Caco-2 (cell line): Measurements from ENCODE around the gene TBK1. TPM values are rescaled to one million over a fixed set of nuclear protein-coding genes. Genes with fewer than 3 reads are reported as not detected.
A peak's percentile ranks its signal among the peaks of the same experiment; 100 is the strongest.

Experiments used
- BruUV-seq: library from RNA; stranded (reverse); fragments of 400-500 nt; replicated peaks from 2 replicates; lab custom pipeline; 2021; lab: Mats Ljungman, UMichigan
- CTCF ChIA-PET: fragments of 300-600 bp; sonication (Branson Sonifier 250); formaldehyde crosslinking; loops from one replicate; lab custom pipeline; 2022; ENCODE audit warnings: antibody characterized with exemption; lab: Charles Lee
- POLR2A ChIA-PET: fragments of 300-600 bp; sonication (Branson Sonifier 250); formaldehyde crosslinking; loops from one replicate; lab custom pipeline; 2022; ENCODE audit warnings: antibody characterized with exemption; lab: Charles Lee
- DNase-seq, 2 experiments: peaks; one replicate each; pipeline versions ENCODE4 v3.0.0 to v3.0.0-alpha.2; 2020 to 2022
- H3K27me3 ChIP-seq: replicated peaks from 2 replicates; pipeline ENCODE4 v1.6.0; 2011; ENCODE audit warnings: low read length; ENCODE audit not compliant: control insufficient read depth, insufficient read depth
- H3K36me3 ChIP-seq: 2 replicates; pipeline ENCODE4 v1.5.1; 2011; ENCODE audit warnings: low read length; ENCODE audit not compliant: control insufficient read depth, insufficient read depth
- H3K4me1 ChIP-seq: fragments of 250-450 bp; sonication (Bioruptor Pico); 2 replicates; pipeline ENCODE4 v1.5.1; 2020; ENCODE audit warnings: mild to moderate bottlenecking
- H3K4me3 ChIP-seq: 2 replicates; pipeline ENCODE4 v1.5.1; 2011; ENCODE audit warnings: low read depth, mild to moderate bottlenecking, control low read depth, low read length
- H3K9me3 ChIP-seq: fragments of 250-450 bp; sonication (Bioruptor Pico); 2 replicates; pipeline ENCODE4 v1.5.1; 2020; ENCODE audit warnings: mild to moderate bottlenecking, moderate library complexity
- H3K27ac Mint-ChIP-seq: one replicate; pipeline ENCODE4 v1.8.0; 2022; ENCODE audit warnings: mixed read lengths; ENCODE audit not compliant: unreplicated experiment
- H3K27me3 Mint-ChIP-seq: one replicate; pipeline ENCODE4 v1.8.0; 2022; ENCODE audit warnings: mixed read lengths; ENCODE audit not compliant: insufficient read depth, unreplicated experiment
- H3K36me3 Mint-ChIP-seq: one replicate; pipeline ENCODE4 v1.8.0; 2022; ENCODE audit warnings: mild to moderate bottlenecking, mixed read lengths; ENCODE audit not compliant: insufficient read depth, unreplicated experiment
- H3K4me1 Mint-ChIP-seq: one replicate; pipeline ENCODE4 v1.8.0; 2022; ENCODE audit warnings: low read depth, mixed read lengths; ENCODE audit not compliant: unreplicated experiment
- H3K4me3 Mint-ChIP-seq: one replicate; pipeline ENCODE4 v1.8.0; 2022; ENCODE audit warnings: mild to moderate bottlenecking, moderate library complexity, mixed read lengths; ENCODE audit not compliant: unreplicated experiment
- H3K9me3 Mint-ChIP-seq: one replicate; pipeline ENCODE4 v1.8.0; 2022; ENCODE audit warnings: mixed read lengths; ENCODE audit not compliant: unreplicated experiment
- CTCF ChIP-seq, 2 experiments: fragments of 200-600 bp in 1 of 2; IDR thresholded peaks; 1 replicate in 1 of 2; 2 replicates in 1 of 2; pipeline versions ENCODE4 v1.5.1 to v1.8.0; 2011 to 2022; ENCODE audit warnings: antibody characterized with exemption in 1 of 2, control low read depth in 1 of 2, inconsistent platforms in 1 of 2, low read depth in 1 of 2, low read length in 1 of 2, mild to moderate bottlenecking in 1 of 2, moderate library complexity in 1 of 2; ENCODE audit not compliant: insufficient read depth in 1 of 2, severe bottlenecking in 1 of 2, unreplicated experiment in 1 of 2
- intact Hi-C: fragments of 100-400 bp; cut with micrococcal nuclease; formaldehyde crosslinking; loops from one replicate; pipeline ENCODE4 v1.10.0; 2022; ENCODE audit not compliant: unreplicated experiment
- total RNA-seq: library from RNA; stranded (reverse); gene quantifications from 2 replicates; pipeline ENCODE4 v1.2.3, GENCODE V29; 2022

TBK1 gene
- total RNA-seq, 1 experiment from 2014 or later = 21.6 TPM

GRCh38 chr12:64486657-64487056, 34.7 kb downstream of the TBK1 start:
- H3K4me1 Mint-ChIP-seq = no peaks in the 10 kb centered on the region
- H3K27ac Mint-ChIP-seq = no peak overlapping the region
- H3K4me1 ChIP-seq = no peaks in the 10 kb centered on the region
- no peak overlapping the region for H3K4me3 Mint-ChIP-seq
- no peak for DNase-seq
- no peak for TF ChIP-seq CTCF (IDR thresholded peaks at IDR 0.05; ENCODE audit: insufficient read depth in 1 of 2, low read depth in 1 of 2, low read length in 1 of 2, severe bottlenecking in 1 of 2, unreplicated experiment in 1 of 2)
- H3K36me3 Mint-ChIP-seq = peaks cover 41% of the 10 kb centered on the region
- H3K4me3 ChIP-seq = no peak overlapping the region
- H3K27me3 ChIP-seq = no peaks in the 10 kb centered on the region
- POLR2A ChIA-PET = no interaction called here
- no peaks in the 10 kb centered on the region for H3K9me3 ChIP-seq
- no peaks in the 10 kb centered on the region for H3K9me3 Mint-ChIP-seq
- no peaks in the 10 kb centered on the region; the same call in 1 of the 2 replicates for H3K36me3 ChIP-seq
- no peaks in the 10 kb centered on the region for H3K27me3 Mint-ChIP-seq
- no TSS peak for BruUV-seq
- intact Hi-C loops = no loop called here
- CTCF ChIA-PET = no interaction called here

- Mint-ChIP-seq H3K4me1 (no peaks in the 10 kb centered on the region), H3K36me3 (peaks cover 44% of the 10 kb centered on the region), H3K27ac (no peak overlapping the region), H3K27me3 (no peaks in the 10 kb centered on the region), H3K9me3 (no peaks in the 10 kb centered on the region), H3K4me3 (no peak overlapping the region)
- CTCF ChIA-PET = no interaction called here
- no peaks in the 10 kb centered on the region; the same call in 1 of the 2 replicates for H3K36me3 ChIP-seq
- H3K4me3 ChIP-seq = no peak overlapping the region
- H3K4me1 ChIP-seq = no peaks in the 10 kb centered on the region
- TF ChIP-seq CTCF (IDR thresholded peaks at IDR 0.05; ENCODE audit: insufficient read depth in 1 of 2, low read depth in 1 of 2, low read length in 1 of 2, severe bottlenecking in 1 of 2, unreplicated experiment in 1 of 2) = no peak
- intact Hi-C loops = no loop called here
- no peaks in the 10 kb centered on the region for H3K27me3 ChIP-seq
- TSS peak; percentile 28 for BruUV-seq
- DNase-seq = no peak
- POLR2A ChIA-PET = no interaction called here
- no peaks in the 10 kb centered on the region for H3K9me3 ChIP-seq
Observed at GRCh38 chr12:64491718-64492117, 39.8 kb downstream of the TBK1 start.

GRCh38 chr12:64493513-64493912, 41.6 kb downstream of the TBK1 start:
- Histone ChIP-seq H3K9me3 (no peaks in the 10 kb centered on the region), H3K27me3 (no peaks in the 10 kb centered on the region), H3K4me3 (no peak overlapping the region), H3K36me3 (no peaks in the 10 kb centered on the region; the same call in 1 of the 2 replicates), H3K4me1 (no peaks in the 10 kb centered on the region)
- intact Hi-C loops = no loop called here
- DNase-seq = no peak
- BruUV-seq = no TSS peak
- ChIA-PET POLR2A (no interaction called here), CTCF (no interaction called here)
- no peak for TF ChIP-seq CTCF (IDR thresholded peaks at IDR 0.05; ENCODE audit: insufficient read depth in 1 of 2, low read depth in 1 of 2, low read length in 1 of 2, severe bottlenecking in 1 of 2, unreplicated experiment in 1 of 2)
- Mint-ChIP-seq H3K4me1 (no peaks in the 10 kb centered on the region), H3K36me3 (peaks cover 48% of the 10 kb centered on the region), H3K27me3 (no peaks in the 10 kb centered on the region), H3K4me3 (no peak overlapping the region), H3K9me3 (no peaks in the 10 kb centered on the region), H3K27ac (no peak overlapping the region)
